Common myeloid progenitor, CD34-positive (primary cell): Measurements from ENCODE around the gene KLHL2. TPM values are rescaled to one million over a fixed set of nuclear protein-coding genes. Genes with fewer than 3 reads are reported as not detected.
"Not testable (repeated sequence)": the region's sequence is repeated elsewhere in the genome, so short reads cannot be mapped to it uniquely, and the experiment has no call there.

Experiments used
- CTCF ChIA-PET: fragments of 350-600 bp; sonication (Branson Sonifier 250); formaldehyde crosslinking; loops from one replicate; lab custom pipeline; 2021; ENCODE audit warnings: antibody characterized with exemption; lab: Charles Lee
- POLR2A ChIA-PET: fragments of 350-600 bp; sonication (Branson Sonifier 250); formaldehyde crosslinking; loops from one replicate; lab custom pipeline; 2021; ENCODE audit warnings: antibody characterized with exemption; lab: Charles Lee
- DNase-seq, 3 donors: peaks; one replicate each; pipeline versions ENCODE4 v3.0.0 to v3.0.0-alpha.2; 2013
- H3K27ac ChIP-seq, 2 experiments: 1 replicate in 1 of 2; 2 replicates in 1 of 2; pipeline ENCODE4 v1.7.0; 2013; ENCODE audit warnings: inconsistent platforms in 2 of 2, low read length in 2 of 2, mild to moderate bottlenecking in 2 of 2, low read depth in 1 of 2, moderate library complexity in 1 of 2; ENCODE audit not compliant: severe bottlenecking in 2 of 2, insufficient read depth in 1 of 2, poor library complexity in 1 of 2
- H3K27me3 ChIP-seq, 5 experiments: replicated peaks in 2 of 5; 1 replicate in 3 of 5; 2 replicates in 2 of 5; pipeline versions ENCODE4 v1.6.1 to v1.7.0; 2013; ENCODE audit warnings: low read length in 4 of 5, mild to moderate bottlenecking in 2 of 5, moderate library complexity in 2 of 5, inconsistent platforms in 1 of 5; ENCODE audit not compliant: insufficient read depth in 5 of 5, control insufficient read depth in 4 of 5
- H3K36me3 ChIP-seq, 4 experiments: 1 replicate in 2 of 4; 2 replicates in 2 of 4; pipeline versions ENCODE4 v1.6.1 to v1.7.0; 2013; ENCODE audit warnings: low read length in 3 of 4, control low read depth in 1 of 4, mild to moderate bottlenecking in 1 of 4; ENCODE audit not compliant: control insufficient read depth in 4 of 4, insufficient read depth in 4 of 4
- H3K4me1 ChIP-seq, 4 experiments: 1 replicate in 3 of 4; 2 replicates in 1 of 4; pipeline versions ENCODE4 v1.6.1 to v1.7.1; 2013; ENCODE audit warnings: low read length in 3 of 4, mild to moderate bottlenecking in 3 of 4, control low read depth in 1 of 4, inconsistent platforms in 1 of 4, moderate library complexity in 1 of 4; ENCODE audit not compliant: control insufficient read depth in 4 of 4, insufficient read depth in 4 of 4; ENCODE audit errors: control extremely low read depth in 1 of 4
- H3K4me3 ChIP-seq, 7 experiments: 1 replicate in 4 of 7; 2 replicates in 3 of 7; pipeline versions ENCODE4 v1.5.1 to v1.7.0; 2013; ENCODE audit warnings: mild to moderate bottlenecking in 7 of 7, low read length in 6 of 7, moderate library complexity in 6 of 7, inconsistent platforms in 2 of 7, low read depth in 2 of 7, control low read depth in 1 of 7; ENCODE audit not compliant: insufficient read depth in 4 of 7, control insufficient read depth in 1 of 7; ENCODE audit errors: extremely low read depth in 1 of 7
- H3K9me3 ChIP-seq, 5 experiments: 1 replicate in 4 of 5; 2 replicates in 1 of 5; pipeline versions ENCODE4 v1.6.1 to v1.7.1; 2013; ENCODE audit warnings: low read length in 4 of 5, mild to moderate bottlenecking in 2 of 5, inconsistent platforms in 1 of 5, low read depth in 1 of 5, moderate library complexity in 1 of 5; ENCODE audit not compliant: control insufficient read depth in 4 of 5, insufficient read depth in 2 of 5; ENCODE audit errors: control extremely low read depth in 1 of 5
- WGBS: methylation state at CpG from one replicate; pipeline ENCODE4 v1.1.5; 2013; ENCODE audit not compliant: insufficient coverage; 5-methylcytosine and 5-hydroxymethylcytosine counted together
- polyA plus RNA-seq: library from polyadenylated mRNA; unstranded; fragments of 120-200 nt; gene quantifications from one replicate; pipeline ENCODE4 v1.2.1, GENCODE V29; 2013

The KLHL2 gene, protein sequence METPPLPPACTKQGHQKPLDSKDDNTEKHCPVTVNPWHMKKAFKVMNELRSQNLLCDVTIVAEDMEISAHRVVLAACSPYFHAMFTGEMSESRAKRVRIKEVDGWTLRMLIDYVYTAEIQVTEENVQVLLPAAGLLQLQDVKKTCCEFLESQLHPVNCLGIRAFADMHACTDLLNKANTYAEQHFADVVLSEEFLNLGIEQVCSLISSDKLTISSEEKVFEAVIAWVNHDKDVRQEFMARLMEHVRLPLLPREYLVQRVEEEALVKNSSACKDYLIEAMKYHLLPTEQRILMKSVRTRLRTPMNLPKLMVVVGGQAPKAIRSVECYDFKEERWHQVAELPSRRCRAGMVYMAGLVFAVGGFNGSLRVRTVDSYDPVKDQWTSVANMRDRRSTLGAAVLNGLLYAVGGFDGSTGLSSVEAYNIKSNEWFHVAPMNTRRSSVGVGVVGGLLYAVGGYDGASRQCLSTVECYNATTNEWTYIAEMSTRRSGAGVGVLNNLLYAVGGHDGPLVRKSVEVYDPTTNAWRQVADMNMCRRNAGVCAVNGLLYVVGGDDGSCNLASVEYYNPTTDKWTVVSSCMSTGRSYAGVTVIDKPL
- polyA plus RNA-seq = 10.6 TPM

DNA sequence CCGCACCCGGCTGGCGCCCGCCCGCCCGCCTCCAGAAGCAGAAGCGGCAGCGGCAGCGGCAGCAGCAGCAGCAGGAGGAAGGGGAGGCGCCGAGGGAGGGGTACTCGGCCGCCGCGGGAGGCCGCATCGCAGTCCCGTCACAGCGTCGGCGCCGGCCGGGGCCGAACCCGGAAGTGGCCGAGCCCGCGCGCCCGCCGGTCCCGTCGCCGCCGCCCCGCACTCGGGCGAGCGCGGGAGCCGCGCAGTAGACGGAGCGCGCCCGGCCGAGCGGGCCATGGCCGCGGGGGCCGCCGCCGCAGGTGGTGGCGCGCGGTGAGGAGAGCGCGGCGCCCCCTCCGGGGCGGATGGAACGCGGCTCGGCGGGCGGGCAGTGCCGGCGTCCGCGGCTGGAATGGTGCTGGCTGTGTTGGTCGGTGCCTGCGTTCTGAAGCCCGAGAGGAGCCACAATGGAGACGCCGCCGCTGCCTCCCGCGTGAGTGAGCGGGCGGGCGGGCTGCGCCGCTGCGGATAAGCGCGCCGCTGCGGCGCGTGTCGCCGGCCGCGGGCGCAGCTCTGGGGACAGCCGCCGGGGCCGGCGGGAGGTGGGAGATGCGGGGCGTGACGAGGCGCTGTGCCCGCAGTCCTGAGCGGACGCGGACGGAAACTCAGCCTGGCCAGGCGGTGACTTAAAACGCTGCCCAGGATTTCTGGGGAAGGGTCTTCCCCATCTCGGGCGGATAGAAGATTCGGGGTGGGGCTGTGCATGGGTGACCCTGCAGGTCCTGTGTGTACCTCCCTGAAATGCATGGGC, at the start of gene KLHL2:
Gene KLHL2, plus strand, starts transcription at position 131 of the 790 bp plus-strand sequence. Its CDS starts 316 bp downstream, at position 447.
- CTCF ChIA-PET = interaction anchor here (1.4 kb wide), 1 partner anchor 77 kb away, joined by 7 read pairs; no protein-coding TSS in a partner anchor
- WGBS = 0% methylated on average over 101 of the region's 113 CpGs
- POLR2A ChIA-PET = interaction anchor here (1.2 kb wide), 1 partner anchor 109 kb away, joined by 3 read pairs; no protein-coding TSS in a partner anchor
- peak; percentile 80 to 93 (median 91) for DNase-seq
- Histone ChIP-seq H3K4me3 (peak within 1 kb of the TSS; percentile 75 to 96 (median 89)), H3K9me3 (no peaks in the 10 kb centered on the region), H3K27ac (peak within 1 kb of the TSS in 1 of 2 experiments; percentile 52), H3K36me3 (no peaks in the 10 kb centered on the region), H3K27me3 (no peaks in the 10 kb centered on the region), H3K4me1 (peaks cover 10 to 37% (median 20%) of the 10 kb centered on the region in 4 experiments)

DNA sequence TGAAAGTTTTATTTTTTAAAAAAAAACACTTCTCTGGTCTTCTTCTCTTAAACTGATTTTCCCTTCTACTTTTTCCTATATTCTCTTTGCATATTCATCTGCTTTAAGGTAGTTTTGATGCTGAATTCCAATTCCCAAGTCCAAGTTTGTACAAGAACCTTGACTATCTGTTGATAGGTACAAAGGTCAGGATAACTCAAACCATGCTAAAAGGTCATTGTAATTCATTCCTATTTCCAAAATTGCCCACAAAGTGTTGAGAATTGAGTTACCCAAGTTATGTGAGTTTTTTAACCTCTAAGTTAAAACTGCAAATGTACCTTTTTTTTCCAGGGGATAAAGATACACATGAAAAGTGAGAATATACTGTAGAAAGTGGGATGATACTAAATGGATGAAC, 48.6 kb upstream of the KLHL2 start:
- H3K27me3 ChIP-seq = no peaks in the 10 kb centered on the region
- peaks cover 0 to 3% (median 0%) of the 10 kb centered on the region in 5 experiments for H3K9me3 ChIP-seq
- DNase-seq = no peak
- no peak overlapping the region for H3K27ac ChIP-seq
- no peaks in the 10 kb centered on the region for H3K36me3 ChIP-seq
- no peak overlapping the region for H3K4me3 ChIP-seq
- ChIA-PET POLR2A (no interaction called here), CTCF (no interaction called here)
- no peaks in the 10 kb centered on the region for H3K4me1 ChIP-seq

DNA sequence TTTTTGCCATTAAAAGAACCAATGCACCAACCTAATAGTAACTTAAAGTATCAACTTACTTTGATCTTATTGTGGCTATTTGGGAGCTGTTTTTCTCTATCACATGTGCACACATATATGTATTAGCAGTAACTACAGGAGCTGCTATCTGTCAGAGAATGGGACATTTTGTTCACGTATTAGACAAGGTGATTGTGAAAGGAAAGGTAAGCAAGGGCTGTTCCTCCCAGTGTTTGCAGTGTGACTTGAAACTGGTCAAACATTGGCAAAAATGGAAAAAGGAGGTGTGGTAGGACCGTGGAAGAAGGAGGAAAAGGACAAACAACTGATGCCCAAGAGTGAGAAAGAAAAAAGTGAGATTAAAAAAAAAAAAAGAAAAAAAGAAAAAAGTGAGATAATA, 43.1 kb upstream of the KLHL2 start:
- CTCF ChIA-PET = no interaction called here
- Histone ChIP-seq H3K27ac (no peak overlapping the region), H3K9me3 (peaks cover 0 to 2% (median 0%) of the 10 kb centered on the region in 5 experiments), H3K27me3 (no peaks in the 10 kb centered on the region), H3K36me3 (no peaks in the 10 kb centered on the region), H3K4me3 (no peak overlapping the region), H3K4me1 (no peaks in the 10 kb centered on the region)
- WGBS = 100% methylated on average over 1 of the region's 2 CpGs
- POLR2A ChIA-PET = no interaction called here
- DNase-seq = no peak

DNA sequence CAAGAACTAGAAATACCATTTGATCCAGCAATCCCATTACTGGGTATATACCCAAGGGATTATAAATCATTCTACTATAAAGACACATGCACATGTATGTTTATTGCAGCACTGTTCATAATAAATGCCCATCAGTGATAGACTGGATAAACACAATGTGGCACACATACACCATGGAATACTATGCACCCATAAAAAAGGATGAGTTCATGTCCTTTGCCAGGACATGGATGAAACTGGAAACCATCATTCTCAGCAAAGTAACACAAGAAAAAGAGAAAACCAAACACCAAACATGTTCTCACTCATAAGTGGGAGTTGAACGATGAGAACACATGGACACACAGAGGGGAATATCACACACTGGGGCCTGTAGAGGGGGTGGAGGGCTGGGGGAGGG, 40.5 kb upstream of the KLHL2 start:
- H3K27ac ChIP-seq, H3K4me1 ChIP-seq, H3K27me3 ChIP-seq, CTCF ChIA-PET, H3K4me3 ChIP-seq, DNase-seq, POLR2A ChIA-PET, H3K36me3 ChIP-seq, H3K9me3 ChIP-seq: not testable (repeated sequence)
- WGBS = no CpG with 5 or more reads among the region's 1 CpG

DNA sequence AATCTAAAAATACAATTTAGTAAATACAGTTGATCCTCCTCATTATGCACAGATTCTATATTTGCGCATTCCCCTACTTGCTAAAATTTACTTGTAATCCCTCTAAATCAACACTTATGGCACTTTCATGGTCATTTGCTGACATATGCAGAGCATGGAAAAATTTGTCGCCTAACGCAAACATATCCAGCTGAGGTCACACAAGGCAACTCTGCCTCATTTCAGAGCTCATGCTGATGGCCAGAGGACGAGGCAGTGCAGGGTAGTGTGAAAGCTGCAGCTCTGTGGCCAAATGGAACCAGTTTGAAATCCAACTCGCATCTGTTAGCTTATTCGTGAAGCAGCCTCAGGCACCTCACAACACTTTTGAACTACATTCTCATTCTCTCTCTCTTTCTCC, 39.7 kb upstream of the KLHL2 start:
- H3K27me3 ChIP-seq = no peaks in the 10 kb centered on the region
- no peaks in the 10 kb centered on the region for H3K36me3 ChIP-seq
- no peaks in the 10 kb centered on the region for H3K4me1 ChIP-seq
- POLR2A ChIA-PET = no interaction called here
- H3K27ac ChIP-seq = no peak overlapping the region
- WGBS = 90% methylated on average over 6 of the region's 6 CpGs
- no peak for DNase-seq
- H3K4me3 ChIP-seq = no peak overlapping the region
- H3K9me3 ChIP-seq = peaks cover 0 to 2% (median 0%) of the 10 kb centered on the region in 5 experiments
- CTCF ChIA-PET = no interaction called here

DNA sequence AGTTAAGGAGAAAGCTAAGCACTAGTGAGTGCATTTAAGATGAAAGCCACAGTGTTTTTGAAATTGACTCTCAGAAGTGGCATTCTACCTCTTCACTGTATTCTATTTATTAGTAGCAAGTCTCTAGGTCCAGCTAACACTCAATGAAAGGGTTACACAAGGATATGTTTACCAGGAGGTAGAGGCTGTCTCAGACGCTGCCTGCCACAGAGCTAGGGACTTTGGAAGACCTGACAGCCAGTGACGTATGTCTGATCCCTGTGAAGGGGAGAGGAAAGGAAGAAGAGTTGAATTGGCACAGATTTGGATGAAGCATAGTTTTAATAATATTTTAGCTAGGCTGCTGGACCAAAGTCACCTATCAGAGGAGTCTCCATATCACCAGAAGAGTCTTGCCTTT, 36.5 kb upstream of the KLHL2 start:
- Histone ChIP-seq H3K9me3 (peaks cover 0 to 4% (median 0%) of the 10 kb centered on the region in 5 experiments), H3K27ac (no peak overlapping the region), H3K4me3 (no peak overlapping the region), H3K36me3 (no peaks in the 10 kb centered on the region), H3K27me3 (no peaks in the 10 kb centered on the region), H3K4me1 (no peaks in the 10 kb centered on the region)
- no peak for DNase-seq
- WGBS = 93% methylated on average over 2 of the region's 2 CpGs
- ChIA-PET POLR2A (no interaction called here), CTCF (interaction anchor here (1.0 to 1.6 kb wide), 2 partner anchors 10 to 18 kb away, joined by 3 to 4 read pairs; no protein-coding TSS in a partner anchor)
